ENCODE data around the gene MYMX. TPM values are rescaled to one million over a fixed set of nuclear protein-coding genes. Genes with fewer than 3 reads are reported as not detected.
"Not testable (repeated sequence)": the region's sequence is repeated elsewhere in the genome, so short reads cannot be mapped to it uniquely, and the experiment has no call there.

Gene MYMX
- total RNA-seq, 2 donors from 2014 or later = 1.7 to 1.8 TPM

DNA sequence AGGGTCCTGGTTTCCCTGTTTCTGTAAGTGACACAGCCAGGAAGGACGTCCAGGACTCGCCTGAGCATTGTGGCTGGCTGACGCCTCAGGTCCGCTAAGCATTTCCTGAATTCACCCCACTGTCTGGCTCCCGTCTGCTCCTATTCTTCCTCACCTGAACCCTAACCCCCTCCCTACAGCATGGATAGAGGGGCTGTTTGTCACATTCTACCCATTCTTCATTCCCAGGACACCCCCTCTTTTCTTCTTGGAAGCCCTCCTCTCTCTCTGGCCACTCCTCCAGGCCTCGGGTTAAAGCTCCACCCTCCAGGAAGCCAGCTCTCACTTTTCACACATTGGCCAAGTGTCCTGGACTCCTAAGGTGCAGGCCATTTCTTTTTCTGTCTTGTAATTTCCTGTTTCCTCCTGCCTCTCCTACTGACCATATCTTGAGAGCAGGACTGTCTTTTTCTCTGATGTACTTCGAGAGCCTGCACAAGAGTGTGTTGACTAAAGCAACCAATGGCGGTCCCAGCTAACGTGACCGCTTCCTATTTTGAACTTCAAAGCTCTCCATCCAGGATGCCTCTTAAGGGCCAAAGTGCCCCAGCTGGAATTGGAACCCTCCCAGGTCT, 24.2 kb upstream of the MYMX start:
- 78 to 84% methylated on average over 8 to 10 of the region's 10 CpGs for WGBS, 2 experiments (ENCODE audit: insufficient coverage in 1 of 2, insufficient read length in 1 of 2)
- Mint-ChIP-seq H3K27me3 (ENCODE audit: insufficient read depth) (no peaks in the 10 kb centered on the region), H3K4me3 (peak overlapping the region; percentile 36), H3K9me3 (no peaks in the 10 kb centered on the region), H3K27ac (peak overlapping the region; percentile 45), H3K36me3 (ENCODE audit: low read depth) (no peaks in the 10 kb centered on the region), H3K4me1 (peaks cover 16% of the 10 kb centered on the region)
- DNase-seq = peak; percentile 76
- H3K9me3 ChIP-seq (ENCODE audit: control insufficient read depth, low read length) = no peaks in the 10 kb centered on the region
- no peak overlapping the region for H3K4me3 ChIP-seq (ENCODE audit: low read length)
- H3K9ac ChIP-seq (ENCODE audit: extremely low read depth, low read length, poor library complexity, severe bottlenecking) = no peak overlapping the region
- H3K27ac ChIP-seq (ENCODE audit: low read depth, low read length) = no peak overlapping the region
- no peaks in the 10 kb centered on the region for H3K27me3 ChIP-seq (ENCODE audit: control insufficient read depth, insufficient read depth, low read length, poor library complexity, severe bottlenecking)
- no peaks in the 10 kb centered on the region for H3K4me1 ChIP-seq (ENCODE audit: control insufficient read depth, insufficient read depth, low read length)
- H3K36me3 ChIP-seq (ENCODE audit: control insufficient read depth, insufficient read depth, low read length) = no peaks in the 10 kb centered on the region
- TF ChIP-seq, protein P1, sequence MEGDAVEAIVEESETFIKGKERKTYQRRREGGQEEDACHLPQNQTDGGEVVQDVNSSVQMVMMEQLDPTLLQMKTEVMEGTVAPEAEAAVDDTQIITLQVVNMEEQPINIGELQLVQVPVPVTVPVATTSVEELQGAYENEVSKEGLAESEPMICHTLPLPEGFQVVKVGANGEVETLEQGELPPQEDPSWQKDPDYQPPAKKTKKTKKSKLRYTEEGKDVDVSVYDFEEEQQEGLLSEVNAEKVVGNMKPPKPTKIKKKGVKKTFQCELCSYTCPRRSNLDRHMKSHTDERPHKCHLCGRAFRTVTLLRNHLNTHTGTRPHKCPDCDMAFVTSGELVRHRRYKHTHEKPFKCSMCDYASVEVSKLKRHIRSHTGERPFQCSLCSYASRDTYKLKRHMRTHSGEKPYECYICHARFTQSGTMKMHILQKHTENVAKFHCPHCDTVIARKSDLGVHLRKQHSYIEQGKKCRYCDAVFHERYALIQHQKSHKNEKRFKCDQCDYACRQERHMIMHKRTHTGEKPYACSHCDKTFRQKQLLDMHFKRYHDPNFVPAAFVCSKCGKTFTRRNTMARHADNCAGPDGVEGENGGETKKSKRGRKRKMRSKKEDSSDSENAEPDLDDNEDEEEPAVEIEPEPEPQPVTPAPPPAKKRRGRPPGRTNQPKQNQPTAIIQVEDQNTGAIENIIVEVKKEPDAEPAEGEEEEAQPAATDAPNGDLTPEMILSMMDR (conservative IDR thresholded peaks at IDR 0.05) = no peak

- WGBS, 2 experiments (ENCODE audit: insufficient coverage in 1 of 2, insufficient read length in 1 of 2) = 93 to 96% methylated on average over 7 to 8 of the region's 8 CpGs
- no peak overlapping the region for H3K4me3 Mint-ChIP-seq
Observed at GRCh38 chr6:44193307-44193910, 23.3 kb upstream of the MYMX start.

GRCh38 chr6:44194326-44194725, 22.4 kb upstream of the MYMX start:
- Mint-ChIP-seq H3K4me1 (peaks cover 14% of the 10 kb centered on the region), H3K27ac (no peak overlapping the region), H3K4me3 (no peak overlapping the region), H3K9me3 (no peaks in the 10 kb centered on the region), H3K36me3 (ENCODE audit: low read depth) (no peaks in the 10 kb centered on the region), H3K27me3 (ENCODE audit: insufficient read depth) (no peaks in the 10 kb centered on the region)
- H3K27ac ChIP-seq (ENCODE audit: low read depth, low read length) = no peak overlapping the region
- no peaks in the 10 kb centered on the region for H3K4me1 ChIP-seq (ENCODE audit: control insufficient read depth, insufficient read depth, low read length)
- 81 to 100% methylated on average over 3 to 5 of the region's 5 CpGs for WGBS, 2 experiments (ENCODE audit: insufficient coverage in 1 of 2, insufficient read length in 1 of 2)
- H3K4me3 ChIP-seq (ENCODE audit: low read length) = no peak overlapping the region
- H3K9me3 ChIP-seq (ENCODE audit: control insufficient read depth, low read length) = no peaks in the 10 kb centered on the region
- TF ChIP-seq, protein P1 (conservative IDR thresholded peaks at IDR 0.05) = no peak
- H3K9ac ChIP-seq (ENCODE audit: extremely low read depth, low read length, poor library complexity, severe bottlenecking) = no peak overlapping the region
- no peaks in the 10 kb centered on the region for H3K27me3 ChIP-seq (ENCODE audit: control insufficient read depth, insufficient read depth, low read length, poor library complexity, severe bottlenecking)
- H3K36me3 ChIP-seq (ENCODE audit: control insufficient read depth, insufficient read depth, low read length) = no peaks in the 10 kb centered on the region
- DNase-seq = peak; percentile 35

More at GRCh38 chr6:44193307-44193910, 23.3 kb upstream of the MYMX start:
- no peak overlapping the region for H3K4me3 ChIP-seq (ENCODE audit: low read length)
- Mint-ChIP-seq H3K9me3 (no peaks in the 10 kb centered on the region), H3K36me3 (ENCODE audit: low read depth) (no peaks in the 10 kb centered on the region), H3K27ac (no peak overlapping the region), H3K4me1 (peaks cover 15% of the 10 kb centered on the region), H3K27me3 (ENCODE audit: insufficient read depth) (no peaks in the 10 kb centered on the region)
- DNase-seq = no peak
- no peaks in the 10 kb centered on the region for H3K36me3 ChIP-seq (ENCODE audit: control insufficient read depth, insufficient read depth, low read length)
- no peaks in the 10 kb centered on the region for H3K9me3 ChIP-seq (ENCODE audit: control insufficient read depth, low read length)
- H3K27me3 ChIP-seq (ENCODE audit: control insufficient read depth, insufficient read depth, low read length, poor library complexity, severe bottlenecking) = no peaks in the 10 kb centered on the region
- H3K4me1 ChIP-seq (ENCODE audit: control insufficient read depth, insufficient read depth, low read length) = no peaks in the 10 kb centered on the region
- TF ChIP-seq, protein P1 (conservative IDR thresholded peaks at IDR 0.05) = no peak
- no peak overlapping the region for H3K27ac ChIP-seq (ENCODE audit: low read depth, low read length)
- no peak overlapping the region for H3K9ac ChIP-seq (ENCODE audit: extremely low read depth, low read length, poor library complexity, severe bottlenecking)

GRCh38 chr6:44196351-44196750, 20.4 kb upstream of the MYMX start:
- not testable (repeated sequence) for H3K36me3 Mint-ChIP-seq (ENCODE audit: low read depth); H3K4me3 Mint-ChIP-seq; H3K27ac Mint-ChIP-seq; H3K9me3 ChIP-seq (ENCODE audit: control insufficient read depth, low read length); H3K27ac ChIP-seq (ENCODE audit: low read depth, low read length); H3K4me3 ChIP-seq (ENCODE audit: low read length); DNase-seq; H3K36me3 ChIP-seq (ENCODE audit: control insufficient read depth, insufficient read depth, low read length); H3K27me3 ChIP-seq (ENCODE audit: control insufficient read depth, insufficient read depth, low read length, poor library complexity, severe bottlenecking); H3K9me3 Mint-ChIP-seq; H3K9ac ChIP-seq (ENCODE audit: extremely low read depth, low read length, poor library complexity, severe bottlenecking); H3K27me3 Mint-ChIP-seq (ENCODE audit: insufficient read depth); H3K4me1 ChIP-seq (ENCODE audit: control insufficient read depth, insufficient read depth, low read length)
- H3K4me1 Mint-ChIP-seq = peaks cover 21% of the 10 kb centered on the region
- WGBS, 2 experiments (ENCODE audit: insufficient coverage in 1 of 2, insufficient read length in 1 of 2) = 94 to 96% methylated on average over 11 of the region's 11 CpGs

Data from endodermal cell (in vitro differentiated cells).